Cardiac muscle cell (in vitro differentiated cells and primary cell): ENCODE measurements around the gene C2CD4C. TPM values are rescaled to one million over a fixed set of nuclear protein-coding genes. Genes with fewer than 3 reads are reported as not detected.

Source experiments
- DNase-seq, 2 donors: peaks; one replicate each; pipeline versions ENCODE4 v3.0.0 to v3.0.0-alpha.2; 2010 to 2017; ENCODE audit warnings: low read depth in 1 of 2, low spot score in 1 of 2
- H3K27ac ChIP-seq: fragments of 200-600 bp; sonication (generic); 2 replicates; pipeline ENCODE4 v1.5.1; 2016
- H3K27me3 ChIP-seq: fragments of 200-600 bp; sonication (generic); 2 replicates; pipeline ENCODE4 v1.6.0; 2016; ENCODE audit warnings: control low read depth
- H3K36me3 ChIP-seq: fragments of 200-600 bp; sonication (generic); 2 replicates; pipeline ENCODE4 v1.5.1; 2016; ENCODE audit warnings: control low read depth
- H3K4me1 ChIP-seq: fragments of 200-600 bp; sonication (generic); 2 replicates; pipeline ENCODE4 v1.8.1; 2017; ENCODE audit warnings: low read depth, mild to moderate bottlenecking, mixed run types
- H3K4me3 ChIP-seq: fragments of 200-600 bp; sonication (generic); 2 replicates; pipeline ENCODE4 v1.5.1; 2016; ENCODE audit warnings: mild to moderate bottlenecking
- H3K9me3 ChIP-seq: fragments of 200-600 bp; sonication (generic); 2 replicates; pipeline ENCODE4 v1.5.1; 2017; ENCODE audit warnings: low read depth, mild to moderate bottlenecking, control low read depth
- polyA plus RNA-seq: library from polyadenylated mRNA; unstranded; fragments of >200 nt; fragmentation: Nextera tagmentation; extraction: Ambion mirVana; gene quantifications from 2 replicates; pipeline ENCODE4 v1.2.1, GENCODE V29; 2016
- total RNA-seq: library from RNA; depleted of rRNA; stranded (reverse); fragments of >200 nt; gene quantifications from 2 replicates; pipeline ENCODE4 v1.2.3, GENCODE V29; 2016
- TF ChIP-seq, protein P1 (sequence below): IDR thresholded peaks from 2 replicates; pipeline ENCODE4 v1.5.1; 2012; ENCODE audit warnings: low read depth, mild to moderate bottlenecking, low read length

Gene C2CD4C
- total and polyA plus RNA-seq, 2 experiments from 2014 or later: 3.4 to 4.1 TPM

DNA sequence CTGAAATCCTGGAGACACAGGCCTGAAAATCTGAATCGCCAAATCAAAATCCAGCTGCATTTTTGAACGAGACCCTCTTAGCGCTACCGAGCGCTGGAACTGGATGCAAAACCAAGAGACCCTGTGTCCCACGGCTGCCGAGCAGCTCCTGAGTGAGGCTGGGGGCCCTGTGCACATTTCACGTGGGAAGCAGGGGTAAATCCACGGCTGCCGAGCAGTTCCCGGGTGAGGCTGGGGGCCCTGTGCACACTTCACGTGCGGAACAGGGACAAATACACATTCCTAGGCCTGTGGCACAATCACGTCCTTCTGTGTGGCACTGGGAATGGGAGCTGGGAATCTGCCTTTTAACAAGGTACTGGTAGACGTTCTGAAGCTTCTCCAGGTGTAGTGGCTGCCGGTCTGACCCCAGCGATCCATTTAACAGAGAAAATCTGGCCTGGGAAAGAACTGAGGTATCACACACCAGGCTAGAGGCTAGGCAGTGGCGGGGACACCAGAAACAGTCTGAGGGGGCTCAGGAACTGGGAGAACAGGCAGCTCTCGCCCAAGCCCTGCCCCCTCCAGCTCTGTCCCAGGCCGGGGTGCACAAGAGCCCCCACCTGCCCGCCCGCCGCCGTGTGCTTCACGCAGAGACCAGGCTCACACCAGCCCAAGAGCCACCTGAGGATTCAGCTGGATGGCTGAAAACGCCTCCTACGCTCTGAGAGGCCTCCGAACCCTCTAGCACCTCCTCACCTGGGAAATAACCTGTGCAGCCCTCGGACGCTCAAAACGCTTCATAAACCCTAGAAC, 11.0 kb upstream of the C2CD4C start:
- Histone ChIP-seq H3K36me3 (no peaks in the 10 kb centered on the region), H3K4me3 (no peak overlapping the region), H3K4me1 (peaks cover 13% of the 10 kb centered on the region), H3K27ac (no peak overlapping the region), H3K27me3 (no peaks in the 10 kb centered on the region), H3K9me3 (no peaks in the 10 kb centered on the region)
- no peak for DNase-seq
- TF ChIP-seq, protein P1, sequence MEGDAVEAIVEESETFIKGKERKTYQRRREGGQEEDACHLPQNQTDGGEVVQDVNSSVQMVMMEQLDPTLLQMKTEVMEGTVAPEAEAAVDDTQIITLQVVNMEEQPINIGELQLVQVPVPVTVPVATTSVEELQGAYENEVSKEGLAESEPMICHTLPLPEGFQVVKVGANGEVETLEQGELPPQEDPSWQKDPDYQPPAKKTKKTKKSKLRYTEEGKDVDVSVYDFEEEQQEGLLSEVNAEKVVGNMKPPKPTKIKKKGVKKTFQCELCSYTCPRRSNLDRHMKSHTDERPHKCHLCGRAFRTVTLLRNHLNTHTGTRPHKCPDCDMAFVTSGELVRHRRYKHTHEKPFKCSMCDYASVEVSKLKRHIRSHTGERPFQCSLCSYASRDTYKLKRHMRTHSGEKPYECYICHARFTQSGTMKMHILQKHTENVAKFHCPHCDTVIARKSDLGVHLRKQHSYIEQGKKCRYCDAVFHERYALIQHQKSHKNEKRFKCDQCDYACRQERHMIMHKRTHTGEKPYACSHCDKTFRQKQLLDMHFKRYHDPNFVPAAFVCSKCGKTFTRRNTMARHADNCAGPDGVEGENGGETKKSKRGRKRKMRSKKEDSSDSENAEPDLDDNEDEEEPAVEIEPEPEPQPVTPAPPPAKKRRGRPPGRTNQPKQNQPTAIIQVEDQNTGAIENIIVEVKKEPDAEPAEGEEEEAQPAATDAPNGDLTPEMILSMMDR: no peak

DNA sequence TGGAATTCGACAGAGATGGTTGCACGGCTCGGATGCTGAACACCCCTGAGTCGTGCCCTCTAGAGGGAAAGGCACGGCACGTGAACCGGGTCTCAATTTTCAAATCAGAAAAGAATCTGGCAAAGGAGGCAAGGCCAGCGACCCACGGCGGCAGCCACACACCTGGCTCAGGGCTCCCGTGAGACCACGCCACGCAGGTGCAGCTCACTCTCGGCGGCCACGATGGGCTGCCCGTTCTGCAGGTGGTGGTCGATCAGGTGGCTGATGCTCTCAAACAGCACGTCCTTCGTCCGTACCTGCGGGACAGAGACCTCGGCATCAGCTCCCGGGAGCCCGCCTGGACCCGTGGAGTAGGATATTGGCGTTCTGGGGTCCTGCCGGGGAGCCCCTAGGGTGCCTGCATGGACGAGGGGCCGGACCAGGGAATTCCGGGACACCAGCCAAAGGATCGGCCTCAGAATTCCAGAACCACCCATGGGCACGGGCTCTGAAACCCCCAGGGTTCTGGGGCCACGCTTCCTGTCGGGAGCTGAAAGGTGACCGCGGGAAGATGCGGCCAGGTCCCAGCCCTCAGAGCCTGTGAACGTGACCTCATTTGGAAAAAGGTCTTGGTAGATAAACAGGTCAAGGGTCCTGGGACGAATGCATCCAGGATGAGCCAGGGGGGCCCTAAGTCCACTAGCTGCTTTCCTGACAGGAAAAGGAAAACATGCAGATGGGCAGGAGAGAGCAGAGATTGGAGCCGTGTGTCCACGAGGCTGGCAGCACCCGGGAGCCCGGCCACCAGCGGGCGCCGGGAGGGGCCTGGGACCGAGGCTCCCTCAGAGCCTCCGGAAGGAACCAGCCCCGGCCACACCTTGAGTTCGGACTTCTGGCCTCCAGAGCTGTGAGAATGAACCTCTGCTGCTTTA, 10.1 kb upstream of the C2CD4C start:
- Histone ChIP-seq H3K9me3 (no peaks in the 10 kb centered on the region), H3K4me1 (peaks cover 13% of the 10 kb centered on the region), H3K27ac (no peak overlapping the region), H3K36me3 (no peaks in the 10 kb centered on the region), H3K27me3 (no peaks in the 10 kb centered on the region), H3K4me3 (no peak overlapping the region)
- no peak for DNase-seq
- TF ChIP-seq, protein P1: no peak

DNA sequence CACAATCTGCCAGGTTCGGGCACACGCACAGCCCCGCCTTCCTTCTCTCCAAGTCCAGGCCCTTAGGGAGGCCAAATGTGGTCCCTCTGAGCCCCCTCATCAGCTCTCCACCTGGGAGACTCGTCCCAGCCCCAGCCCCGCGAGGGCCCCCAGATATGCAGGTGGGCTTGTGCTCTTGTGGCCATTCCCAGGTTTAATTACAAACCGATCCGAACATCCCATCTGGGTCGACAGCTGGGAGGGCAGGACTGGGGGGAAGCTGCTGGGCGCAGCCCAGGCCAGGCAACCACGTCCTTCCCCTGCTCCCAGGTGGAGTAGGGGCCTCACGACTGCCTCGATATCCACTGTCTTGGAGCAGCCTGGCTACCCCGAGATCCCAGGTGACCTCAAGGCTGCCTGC, 7.5 kb upstream of the C2CD4C start:
- TF ChIP-seq, protein P1: no peak
- DNase-seq: no peak
- Histone ChIP-seq H3K27me3 (no peaks in the 10 kb centered on the region), H3K36me3 (no peaks in the 10 kb centered on the region), H3K9me3 (no peaks in the 10 kb centered on the region), H3K4me3 (no peak overlapping the region), H3K27ac (no peak overlapping the region), H3K4me1 (peaks cover 13% of the 10 kb centered on the region)

DNA sequence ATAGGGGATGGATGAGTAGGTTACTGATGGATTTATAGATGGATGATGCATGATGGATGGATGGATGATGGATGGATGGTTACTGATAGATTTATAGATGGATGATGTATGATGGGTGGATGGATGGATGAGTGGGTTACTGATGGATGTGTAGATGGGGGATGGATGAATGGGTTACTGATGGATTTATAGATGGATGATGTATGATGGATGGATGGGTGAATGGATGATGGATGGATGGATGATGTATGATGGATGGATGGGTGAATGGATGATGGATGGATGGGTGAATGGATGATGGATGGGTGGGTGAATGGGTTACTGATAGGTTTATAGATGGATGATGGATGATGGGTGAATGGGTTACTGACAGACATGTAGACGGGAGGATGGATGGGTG, 6.3 kb upstream of the C2CD4C start:
- Histone ChIP-seq H3K9me3 (no peaks in the 10 kb centered on the region), H3K27me3 (peaks cover 1% of the 10 kb centered on the region), H3K4me1 (peaks cover 13% of the 10 kb centered on the region), H3K4me3 (no peak overlapping the region), H3K27ac (no peak overlapping the region), H3K36me3 (no peaks in the 10 kb centered on the region)
- no peak for DNase-seq
- TF ChIP-seq, protein P1: no peak

DNA sequence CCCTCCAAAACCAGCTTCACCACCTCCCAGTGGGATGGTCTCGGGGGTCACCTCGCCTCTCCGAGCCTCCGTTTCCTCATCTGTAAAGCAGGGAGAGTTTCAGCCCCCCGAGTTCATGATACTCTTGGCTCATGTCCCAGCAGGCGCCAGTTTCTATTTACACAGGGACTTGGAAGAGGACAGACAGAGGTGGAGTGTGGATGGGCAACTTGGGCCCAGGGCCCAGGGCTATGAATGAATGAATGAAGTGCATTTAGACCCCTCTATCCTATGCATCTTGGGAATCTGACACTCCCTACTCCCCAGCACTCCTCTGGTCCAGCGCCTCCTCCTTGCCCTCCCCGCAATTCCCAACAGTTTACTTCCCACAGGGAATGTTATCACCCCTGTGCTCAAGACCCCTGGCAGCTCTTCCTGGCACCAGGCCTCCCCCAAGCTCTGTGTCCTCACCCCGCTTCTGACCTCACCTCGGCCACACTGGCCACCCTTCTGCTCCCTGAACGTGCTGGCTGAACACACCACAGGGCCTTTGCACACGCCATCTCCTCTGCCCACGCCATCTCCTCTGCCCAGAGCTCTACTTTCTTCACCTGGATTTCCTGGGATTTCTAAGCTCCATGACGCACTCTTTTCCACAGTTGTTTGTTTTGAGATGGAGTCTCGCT, 4.9 kb upstream of the C2CD4C start:
- H3K27me3 ChIP-seq: peaks cover 13% of the 10 kb centered on the region
- no peaks in the 10 kb centered on the region for H3K36me3 ChIP-seq

More for the DNA sequence above, 4.9 kb upstream of the C2CD4C start:
- TF ChIP-seq, protein P1: no peak
- no peak overlapping the region for H3K27ac ChIP-seq
- no peaks in the 10 kb centered on the region for H3K9me3 ChIP-seq
- no peak for DNase-seq
- H3K4me3 ChIP-seq: no peak overlapping the region
- H3K4me1 ChIP-seq: peaks cover 13% of the 10 kb centered on the region
